Endothelial cell of umbilical vein (primary cell): Measurements from ENCODE around the gene KCNH4. TPM values are rescaled to one million over a fixed set of nuclear protein-coding genes. Genes with fewer than 3 reads are reported as not detected.

Experiments used
- BruUV-seq: library from RNA; stranded (reverse); fragments of 400-500 nt; replicated peaks from 2 replicates; lab custom pipeline; 2021; lab: Mats Ljungman, UMichigan
- CTCF ChIA-PET: fragments of 300-600, 350-600 bp; sonication (Branson Sonifier 250); formaldehyde crosslinking; loops from one replicate; lab custom pipeline; 2021; ENCODE audit warnings: antibody characterized with exemption, inconsistent platforms; lab: Charles Lee
- POLR2A ChIA-PET: fragments of 300-600, 350-600 bp; sonication (Branson Sonifier 250); formaldehyde crosslinking; loops from one replicate; lab custom pipeline; 2021; ENCODE audit warnings: antibody characterized with exemption, inconsistent platforms; lab: Charles Lee
- DNase-seq: peaks from one replicate; pipeline ENCODE4 v3.0.0-alpha.2; 2011; ENCODE audit warnings: low read depth, low spot score
- FAIRE-seq: peaks from 2 replicates; lab custom pipeline; 2011; peaks lifted over from hg19 to GRCh38; lab: Jason Lieb, UNC
- H2AFZ ChIP-seq: 2 replicates; pipeline ENCODE4 v1.6.0; 2012; ENCODE audit warnings: low read depth, low read length, control low read depth, inconsistent platforms
- H3K27ac ChIP-seq: 2 replicates; pipeline ENCODE4 v1.5.1; 2011; ENCODE audit warnings: low read depth, mild to moderate bottlenecking, control low read depth, low read length, moderate library complexity; ENCODE audit not compliant: insufficient read depth
- H3K27me3 ChIP-seq, 2 experiments: 2 replicates each; pipeline versions ENCODE4 v1.6.0 to v1.6.1; 2011; ENCODE audit warnings: low read length in 2 of 2, mixed read lengths in 1 of 2; ENCODE audit not compliant: control insufficient read depth in 2 of 2, insufficient read depth in 2 of 2
- H3K36me3 ChIP-seq, 2 experiments: 2 replicates in 1 of 2; 3 replicates in 1 of 2; pipeline ENCODE4 v1.5.1; 2011; ENCODE audit warnings: low read length in 2 of 2, mild to moderate bottlenecking in 1 of 2, moderate library complexity in 1 of 2; ENCODE audit not compliant: control insufficient read depth in 2 of 2, insufficient read depth in 2 of 2; ENCODE audit errors: extremely low read depth in 1 of 2
- H3K4me1 ChIP-seq: 3 replicates; pipeline ENCODE4 v1.5.1; 2011; ENCODE audit warnings: mild to moderate bottlenecking, low read length; ENCODE audit not compliant: control insufficient read depth, insufficient read depth; ENCODE audit errors: extremely low read depth
- H3K4me2 ChIP-seq: 2 replicates; pipeline ENCODE4 v1.6.1; 2011; ENCODE audit warnings: low read length, control low read depth, mixed read lengths; ENCODE audit not compliant: insufficient read depth
- H3K4me3 ChIP-seq, 3 experiments: fragments of 200-600 bp in 1 of 3; sonication (generic), shearing (Covaris generic) in 1 of 3; replicated peaks in 1 of 3; 2 replicates each; pipeline ENCODE4 v1.5.1; 2011 to 2016; ENCODE audit warnings: control low read depth in 3 of 3, low read length in 3 of 3, mild to moderate bottlenecking in 2 of 3, inconsistent platforms in 1 of 3, low read depth in 1 of 3, moderate library complexity in 1 of 3; ENCODE audit not compliant: insufficient read depth in 1 of 3
- H3K79me2 ChIP-seq: 2 replicates; pipeline ENCODE4 v1.6.0; 2012; ENCODE audit warnings: low read length, inconsistent platforms; ENCODE audit not compliant: control insufficient read depth, insufficient read depth
- H3K9ac ChIP-seq: replicated peaks from 2 replicates; pipeline ENCODE3; 2011; ENCODE audit warnings: low read length, control low read depth; ENCODE audit not compliant: insufficient read depth; ENCODE audit errors: extremely low read depth
- H3K9me1 ChIP-seq: replicated peaks from 3 replicates; pipeline ENCODE4 v1.6.0; 2011; ENCODE audit warnings: mild to moderate bottlenecking, low read length; ENCODE audit not compliant: control insufficient read depth, insufficient read depth; ENCODE audit errors: extremely low read depth
- H3K9me3 ChIP-seq: replicated peaks from 2 replicates; pipeline ENCODE4 v1.5.1; 2012; ENCODE audit warnings: low read length, inconsistent platforms; ENCODE audit not compliant: control insufficient read depth, insufficient read depth
- H4K20me1 ChIP-seq: replicated peaks from 2 replicates; pipeline ENCODE3; 2011; ENCODE audit warnings: mild to moderate bottlenecking, low read length; ENCODE audit not compliant: control insufficient read depth, insufficient read depth; ENCODE audit errors: extremely low read depth
- CTCF ChIP-seq, 2 donors: IDR thresholded peaks; 1 replicate in 1 of 2; 2 replicates in 1 of 2; pipeline ENCODE4 v1.5.1; 2011; ENCODE audit warnings: low read length in 2 of 2, mild to moderate bottlenecking in 2 of 2, moderate library complexity in 2 of 2, control low read depth in 1 of 2, inconsistent platforms in 1 of 2, low read depth in 1 of 2; ENCODE audit not compliant: insufficient read depth in 1 of 2; ENCODE audit errors: extremely low read depth in 1 of 2
- EZH2 ChIP-seq: IDR thresholded peaks from 2 replicates; pipeline ENCODE4 v1.6.1; 2012; ENCODE audit warnings: borderline replicate concordance, low read depth, mild to moderate bottlenecking, moderate library complexity, low read length, inconsistent platforms; ENCODE audit not compliant: severe bottlenecking
- FOS ChIP-seq: IDR thresholded peaks from 2 replicates; pipeline ENCODE4 v1.6.1; 2011; ENCODE audit warnings: mild to moderate bottlenecking, low read length, moderate library complexity, borderline replicate concordance; ENCODE audit not compliant: insufficient read depth
- GATA2 ChIP-seq: IDR thresholded peaks from 2 replicates; pipeline ENCODE4 v1.7.0; 2011; ENCODE audit warnings: low read depth, mild to moderate bottlenecking, moderate library complexity, mixed read lengths, low read length; ENCODE audit not compliant: insufficient read length, insufficient read depth
- JUN ChIP-seq: IDR thresholded peaks from 2 replicates; pipeline ENCODE4 v1.6.1; 2011; ENCODE audit warnings: borderline replicate concordance, low read depth; ENCODE audit not compliant: insufficient read length, insufficient read depth
- POLR2A ChIP-seq: IDR thresholded peaks from 2 replicates; pipeline ENCODE4 v1.6.1; 2012; ENCODE audit warnings: low read depth, mild to moderate bottlenecking, control low read depth, low read length
- POLR2AphosphoS5 ChIP-seq: IDR thresholded peaks from 2 replicates; pipeline ENCODE4 v1.6.1; 2012; ENCODE audit warnings: low read depth, mild to moderate bottlenecking, control low read depth, low read length, moderate library complexity; ENCODE audit not compliant: insufficient read depth
- dilution Hi-C: fragments of 300-500 bp; cut with MboI; formaldehyde crosslinking; loops from one replicate; pipeline ENCODE4 v1.15.0; 2019; ENCODE audit warnings: low sequenced_read_pairs; ENCODE audit not compliant: extremely low pct_ligation_motif_present
- intact Hi-C: fragments of 100-400 bp; cut with micrococcal nuclease; formaldehyde crosslinking; loops from one replicate; pipeline ENCODE4 v1.10.0; 2022
- polyA plus RNA-seq, 4 experiments: library from polyadenylated mRNA; depleted of rRNA in 3 of 4; stranded (reverse) in 3 of 4; unstranded in 1 of 4; fragments of >200 nt; gene quantifications; 2 replicates each; pipeline versions ENCODE4 v1.2.1 to v1.2.3, GENCODE V29; 2011 to 2012; ENCODE audit warnings: missing spikeins in 1 of 4
- total RNA-seq: library from RNA; stranded (reverse); gene quantifications from 2 replicates; pipeline ENCODE4 v1.2.3, GENCODE V29; 2021

Gene KCNH4
- total and polyA plus RNA-seq, 2 donors (not counting 3 experiments of a cell fraction or from before 2014, with no cell fraction given): 0.11 TPM

GRCh38 chr17:42110301-42111264 lies 70.4 kb downstream of the KCNH4 start:
- FAIRE-seq: no peak
- Histone ChIP-seq H3K4me2 (no peak overlapping the region), H3K4me3 (no peak overlapping the region), H3K27ac (no peak overlapping the region), H3K4me1 (peaks cover 9% of the 10 kb centered on the region), H3K79me2 (no peaks in the 10 kb centered on the region), H3K9ac (no peak overlapping the region), H3K9me1 (no peaks in the 10 kb centered on the region), H3K36me3 (no peaks in the 10 kb centered on the region), H3K27me3 (no peaks in the 10 kb centered on the region), H4K20me1 (no peaks in the 10 kb centered on the region), H3K9me3 (no peaks in the 10 kb centered on the region), H2AFZ (no peak overlapping the region)
- no peak for DNase-seq
- TF ChIP-seq POLR2A (no peak), EZH2 (no peak), GATA2 (no peak), POLR2AphosphoS5 (no peak), JUN (no peak), FOS (no peak), CTCF (IDR thresholded peaks at IDR 0.05; ENCODE audit: extremely low read depth in 1 of 2, insufficient read depth in 1 of 2, low read depth in 1 of 2, low read length in 2 of 2) (no peak)
- BruUV-seq: no TSS peak
- POLR2A ChIA-PET: no interaction called here
- dilution Hi-C loops: loop anchor here (25.0 kb wide), 1 partner anchor 148 kb away; the partner anchor contains the start of gene CNP
- intact Hi-C loops: no loop called here
- CTCF ChIA-PET: interaction anchor here (1.0 to 1.6 kb wide), 3 partner anchors 9 to 147 kb away, joined by 4 to 8 read pairs (median 6); no protein-coding TSS in a partner anchor
